Adipocyte (in vitro differentiated cells): ENCODE results near the gene OR6B2.
"Not testable (repeated sequence)": the region's sequence is repeated elsewhere in the genome, so short reads cannot be mapped to it uniquely, and the experiment has no call there.

Source experiments
- DNase-seq: peaks from one replicate; pipeline ENCODE4 v3.0.0-alpha.2; 2015; ENCODE audit warnings: low read depth
- H3K27me3 ChIP-seq: replicated peaks from 2 replicates; pipeline ENCODE4 v1.7.0; 2013; ENCODE audit warnings: mild to moderate bottlenecking, low read length, moderate library complexity; ENCODE audit not compliant: control insufficient read depth, insufficient read depth
- H3K36me3 ChIP-seq: 2 replicates; pipeline ENCODE4 v1.7.0; 2013; ENCODE audit warnings: low read length, mild to moderate bottlenecking, moderate library complexity; ENCODE audit not compliant: control insufficient read depth, insufficient read depth, severe bottlenecking
- H3K4me1 ChIP-seq: 2 replicates; pipeline ENCODE4 v1.7.0; 2013; ENCODE audit warnings: mild to moderate bottlenecking, low read length, moderate library complexity; ENCODE audit not compliant: control insufficient read depth, insufficient read depth
- H3K4me3 ChIP-seq: 2 replicates; pipeline ENCODE4 v1.7.0; 2013; ENCODE audit warnings: mild to moderate bottlenecking, low read length, moderate library complexity
- H3K9ac ChIP-seq: 2 replicates; pipeline ENCODE4 v1.7.0; 2013; ENCODE audit warnings: mild to moderate bottlenecking, low read length, moderate library complexity
- H3K9me3 ChIP-seq: 2 replicates; pipeline ENCODE4 v1.7.0; 2013; ENCODE audit warnings: mild to moderate bottlenecking, low read length, moderate library complexity; ENCODE audit not compliant: control insufficient read depth

OR6B2 gene

DNA sequence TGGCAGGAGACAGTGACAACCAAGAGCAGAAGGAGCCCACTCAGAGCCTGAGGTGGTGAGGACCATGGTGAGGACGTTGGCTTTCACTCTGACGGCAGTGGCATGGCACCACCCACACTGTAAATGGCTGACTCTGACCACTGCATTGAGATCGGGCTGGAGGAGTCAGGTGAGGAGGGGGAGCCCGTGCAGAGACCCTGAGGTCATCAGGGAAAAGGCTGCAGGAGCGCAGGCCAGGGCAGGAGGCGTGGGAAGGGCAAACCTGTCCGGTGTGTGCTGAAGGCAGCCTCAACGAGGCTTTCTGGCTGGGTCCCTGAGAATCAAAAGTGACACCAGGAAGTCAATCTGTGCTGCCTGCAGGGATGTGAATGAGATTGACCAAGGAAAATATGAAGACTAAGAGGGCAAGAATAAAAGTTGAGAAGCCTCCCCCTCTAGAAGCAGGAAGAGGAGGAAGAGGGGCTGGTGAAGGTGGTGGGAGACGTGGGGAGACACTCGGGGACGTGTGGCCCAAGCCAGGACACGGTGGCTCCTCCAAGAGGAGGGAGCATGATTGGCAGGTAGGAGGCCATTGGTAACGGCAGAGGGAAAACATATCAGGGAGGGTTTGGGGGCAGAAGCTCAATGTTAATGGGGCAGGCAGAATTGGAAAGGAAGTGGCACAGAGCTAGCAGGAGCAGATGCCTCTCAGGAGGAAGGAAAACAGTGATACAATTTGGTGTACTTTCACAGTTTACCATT is 25.1 kb upstream of the OR6B2 start:
- H3K36me3 ChIP-seq: no peaks in the 10 kb centered on the region
- no peaks in the 10 kb centered on the region for H3K4me1 ChIP-seq
- DNase-seq: no peak
- H3K9ac ChIP-seq: no peak overlapping the region
- H3K27me3 ChIP-seq: peaks cover 77% of the 10 kb centered on the region
- no peaks in the 10 kb centered on the region for H3K9me3 ChIP-seq
- no peak overlapping the region for H3K4me3 ChIP-seq

DNA sequence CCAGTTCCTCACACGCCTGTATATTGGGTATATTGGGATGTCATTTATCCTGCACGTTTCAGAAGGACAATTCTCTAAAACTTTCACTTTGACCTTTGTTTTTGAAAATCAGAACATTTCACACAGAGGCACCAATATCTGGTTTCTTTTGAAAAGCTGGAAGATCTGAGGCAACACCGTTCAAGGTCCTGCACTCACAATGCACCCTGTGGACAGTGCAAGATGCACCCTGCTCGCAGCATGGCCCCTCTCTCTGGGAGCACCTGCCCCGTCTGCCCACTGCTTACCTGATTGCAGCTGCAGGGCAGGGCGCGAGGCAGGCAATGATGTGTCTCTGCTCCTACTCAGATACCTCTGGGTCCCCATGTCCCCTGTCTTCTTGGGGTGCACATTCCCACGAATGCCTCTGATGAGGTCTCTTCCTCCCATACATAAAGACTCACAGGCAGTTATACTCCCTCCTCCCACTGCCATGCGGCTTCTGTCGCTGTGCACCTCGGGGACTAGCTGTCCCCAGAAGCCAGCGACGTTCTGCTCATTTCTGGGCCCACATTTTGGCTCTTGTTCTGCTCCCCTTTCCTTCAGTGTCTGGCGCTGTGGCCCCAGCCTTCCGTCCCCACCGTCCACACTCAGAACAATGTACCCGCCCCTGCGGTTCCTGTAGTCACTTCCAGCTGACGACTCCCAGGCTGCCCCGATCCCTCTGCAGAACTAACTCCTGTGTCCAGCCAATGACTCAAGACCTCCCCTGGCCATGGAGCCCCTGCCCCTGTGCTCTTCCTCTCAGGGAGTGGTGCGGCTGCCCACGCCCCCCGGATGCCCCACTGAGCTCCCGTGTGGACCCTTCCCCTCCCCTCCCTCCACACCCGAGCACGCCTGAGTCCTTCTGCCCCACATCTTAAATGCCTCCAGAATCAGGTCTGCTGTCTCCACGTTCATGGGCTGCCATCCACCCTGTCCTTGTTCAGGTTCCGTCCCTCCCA is 23.2 kb upstream of the OR6B2 start, which contains the start of gene OR6B3:
OR6B3 (minus strand) TSS at position 349 of the 983 bp plus-strand sequence.
- Histone ChIP-seq H3K27me3 (peaks cover 81% of the 10 kb centered on the region), H3K4me1 (no peaks in the 10 kb centered on the region), H3K9me3 (no peaks in the 10 kb centered on the region), H3K36me3 (no peaks in the 10 kb centered on the region), H3K9ac (no peak within 1 kb of the TSS), H3K4me3 (no peak within 1 kb of the TSS)
- no peak for DNase-seq

DNA sequence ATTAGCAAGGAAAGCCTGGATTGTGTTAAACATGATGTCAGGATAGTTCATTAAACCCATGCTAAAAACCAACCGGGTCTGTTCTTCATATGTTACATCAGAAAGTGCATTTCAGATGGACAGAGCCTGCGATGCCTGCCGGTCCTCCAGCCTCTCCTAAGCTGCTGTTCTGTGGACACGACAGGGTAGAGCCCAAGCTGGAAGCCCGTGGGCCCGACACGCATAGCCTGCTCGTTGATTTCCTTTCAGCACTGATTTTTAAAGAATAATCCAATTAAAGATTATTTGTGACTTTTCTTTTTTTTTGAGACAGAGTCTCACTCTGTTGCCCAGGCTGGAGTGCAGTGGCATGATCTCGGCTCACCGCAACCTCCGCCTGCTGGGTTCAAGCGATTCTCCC is 22.3 kb upstream of the OR6B2 start:
- Histone ChIP-seq H3K9ac (no peak overlapping the region), H3K4me3 (no peak overlapping the region), H3K9me3 (no peaks in the 10 kb centered on the region), H3K36me3 (no peaks in the 10 kb centered on the region), H3K4me1 (no peaks in the 10 kb centered on the region), H3K27me3 (peaks cover 85% of the 10 kb centered on the region)
- DNase-seq: no peak

DNA sequence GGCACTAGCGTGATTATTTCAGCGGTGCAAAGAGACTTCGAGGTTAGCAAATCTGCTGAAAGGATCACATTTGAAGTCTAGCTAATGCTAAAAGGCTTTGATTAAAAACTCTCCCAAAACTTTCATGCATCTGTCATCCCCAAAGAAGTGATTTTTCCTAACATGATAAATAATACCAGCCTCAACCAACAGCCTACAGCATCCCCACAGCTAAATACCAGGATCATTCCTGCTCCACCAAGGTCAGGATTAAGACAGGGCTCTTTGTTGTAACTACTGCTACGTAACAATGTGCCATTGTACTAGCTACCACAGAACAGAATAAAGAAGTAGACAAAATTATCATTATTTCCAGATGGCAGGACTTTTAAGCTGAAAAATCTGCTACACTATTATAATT is 21.5 kb upstream of the OR6B2 start:
- H3K4me1 ChIP-seq: no peaks in the 10 kb centered on the region

DNA sequence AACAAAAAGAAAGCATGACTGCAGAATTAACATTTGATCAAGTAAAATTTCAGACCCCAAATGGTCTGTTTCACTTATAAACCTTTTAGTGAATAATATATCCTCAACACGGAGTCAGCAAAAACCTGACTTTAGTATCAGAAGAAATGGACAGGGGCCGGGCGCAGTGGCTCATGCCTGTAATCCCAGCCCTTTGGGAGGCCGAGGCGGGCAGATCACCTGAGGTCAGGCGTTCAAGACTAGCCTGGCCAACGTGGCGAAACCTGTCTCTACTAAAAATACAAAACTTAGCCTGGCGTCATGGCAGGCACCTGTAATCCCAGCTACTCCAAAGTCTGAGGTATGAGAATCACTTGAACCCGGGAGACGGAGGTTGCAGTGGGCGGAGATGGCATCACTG is 20.0 kb upstream of the OR6B2 start:
- Histone ChIP-seq H3K4me3 (no peak overlapping the region), H3K27me3 (peaks cover 81% of the 10 kb centered on the region)
- DNase-seq: no peak

More for the DNA sequence above, 21.5 kb upstream of the OR6B2 start:
- Histone ChIP-seq H3K27me3 (peaks cover 87% of the 10 kb centered on the region), H3K4me3 (no peak overlapping the region), H3K36me3 (no peaks in the 10 kb centered on the region), H3K9ac (no peak overlapping the region), H3K9me3 (no peaks in the 10 kb centered on the region)
- no peak for DNase-seq

DNA sequence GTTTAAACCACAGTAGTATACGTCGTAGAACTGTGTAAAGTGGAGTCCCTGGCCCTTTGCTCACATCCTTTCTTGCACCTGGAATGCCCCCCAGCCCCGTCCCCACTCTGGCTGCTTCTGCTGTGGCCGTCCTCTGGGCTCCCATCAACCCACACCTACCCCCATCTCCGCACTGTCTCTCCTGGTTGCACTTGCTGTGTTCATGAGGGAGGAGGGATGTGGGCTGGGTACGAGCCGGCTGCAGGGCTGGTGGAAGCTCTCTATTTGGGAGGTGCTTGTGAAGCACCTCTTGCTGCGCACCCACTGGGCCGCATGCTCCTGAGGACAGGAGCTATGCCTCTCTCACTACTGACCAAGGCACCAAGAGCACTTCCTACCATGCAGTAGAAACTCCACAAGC is 18.0 kb upstream of the OR6B2 start:
- Histone ChIP-seq H3K36me3 (no peaks in the 10 kb centered on the region), H3K9ac (no peak overlapping the region), H3K4me3 (no peak overlapping the region), H3K27me3 (peaks cover 82% of the 10 kb centered on the region), H3K4me1 (no peaks in the 10 kb centered on the region), H3K9me3 (no peaks in the 10 kb centered on the region)
- DNase-seq: no peak

More for the DNA sequence above, 20.0 kb upstream of the OR6B2 start:
- H3K9ac ChIP-seq: no peak overlapping the region
- no peaks in the 10 kb centered on the region for H3K9me3 ChIP-seq
- no peaks in the 10 kb centered on the region for H3K4me1 ChIP-seq
- no peaks in the 10 kb centered on the region for H3K36me3 ChIP-seq

DNA sequence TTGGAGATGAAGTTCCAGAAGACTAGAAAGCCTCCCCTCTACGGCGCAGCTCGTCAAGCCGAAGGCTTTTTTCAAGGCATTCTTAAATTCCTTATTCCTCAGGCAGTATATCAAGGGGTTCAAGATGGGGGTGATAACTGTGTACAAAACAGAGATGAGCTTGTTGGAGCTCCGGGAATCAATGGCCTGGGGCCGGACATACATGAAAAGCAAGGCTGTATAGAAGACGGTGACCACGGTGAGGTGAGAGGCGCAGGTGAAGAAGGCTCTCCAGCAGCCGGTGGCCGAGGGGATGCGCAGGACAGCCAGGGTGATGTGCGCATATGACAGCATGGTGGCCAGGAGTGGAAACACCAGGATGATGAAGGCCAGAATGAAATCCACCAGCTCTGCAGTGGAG is 14.9 kb upstream of the OR6B2 start:
- H3K4me1 ChIP-seq: no peaks in the 10 kb centered on the region
- H3K9ac ChIP-seq: no peak overlapping the region
- no peak overlapping the region for H3K4me3 ChIP-seq
- no peaks in the 10 kb centered on the region for H3K9me3 ChIP-seq
- H3K36me3 ChIP-seq: no peaks in the 10 kb centered on the region
- peaks cover 77% of the 10 kb centered on the region for H3K27me3 ChIP-seq
- DNase-seq: no peak

DNA sequence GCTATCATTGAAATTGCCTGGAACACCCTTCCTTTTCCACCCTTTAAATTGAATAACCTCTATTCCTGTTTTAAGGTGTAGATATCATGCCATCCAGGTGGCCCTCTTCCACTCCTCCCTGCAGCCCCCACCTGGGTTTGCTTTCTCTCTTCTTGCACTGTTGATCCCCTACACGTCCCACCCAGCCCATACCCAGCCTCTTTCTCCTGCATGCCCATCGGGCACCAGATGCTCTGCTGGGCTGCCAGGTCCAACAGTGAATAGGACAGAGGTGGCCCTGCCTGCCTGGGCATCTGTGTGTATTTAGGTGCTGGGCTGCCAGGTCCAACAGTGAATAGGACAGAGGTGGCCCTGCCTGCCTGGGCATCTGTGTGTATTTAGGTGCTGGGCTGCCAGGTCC is 13.9 kb upstream of the OR6B2 start:
- H3K36me3 ChIP-seq, H3K4me1 ChIP-seq, H3K9me3 ChIP-seq, DNase-seq, H3K4me3 ChIP-seq, H3K9ac ChIP-seq: not testable (repeated sequence)
- peaks cover 77% of the 10 kb centered on the region for H3K27me3 ChIP-seq

DNA sequence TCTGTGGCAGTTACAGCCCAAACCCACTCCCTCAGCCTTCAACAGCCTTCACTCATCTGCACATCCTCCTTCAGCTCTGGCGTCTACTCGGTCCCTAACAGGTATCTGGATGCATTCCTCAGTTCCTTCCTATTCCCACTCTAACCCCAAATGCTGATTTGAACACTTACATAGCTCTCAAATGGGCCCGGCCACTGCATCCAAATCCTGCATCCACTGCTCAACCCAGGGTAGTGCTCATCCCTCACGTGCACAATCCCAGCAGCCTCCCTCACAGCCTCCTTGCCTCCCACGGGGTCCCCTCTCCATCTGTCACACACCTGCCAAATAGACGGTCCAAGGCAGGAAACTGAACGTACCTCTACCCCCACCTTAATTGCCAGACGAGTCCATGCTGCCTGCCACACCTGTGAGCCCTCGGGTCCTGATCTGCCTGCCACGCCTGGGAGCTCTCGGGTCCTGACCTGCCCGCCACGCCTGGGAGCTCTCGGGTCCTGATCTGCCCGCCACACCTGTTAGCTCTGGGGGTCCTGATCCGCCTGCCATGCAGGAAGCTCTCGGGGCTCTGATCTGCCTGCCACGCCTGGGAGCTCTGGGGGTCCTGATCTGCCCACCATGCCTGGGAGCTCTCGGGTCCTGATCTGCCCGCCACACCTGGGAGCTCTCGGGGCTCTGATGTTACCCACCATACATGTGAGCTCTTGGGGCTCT is 13.2 kb upstream of the OR6B2 start:
- Histone ChIP-seq H3K4me3 (no peak overlapping the region), H3K9ac (no peak overlapping the region), H3K36me3 (no peaks in the 10 kb centered on the region), H3K27me3 (peaks cover 71% of the 10 kb centered on the region), H3K9me3 (no peaks in the 10 kb centered on the region), H3K4me1 (no peaks in the 10 kb centered on the region)
- no peak for DNase-seq

DNA sequence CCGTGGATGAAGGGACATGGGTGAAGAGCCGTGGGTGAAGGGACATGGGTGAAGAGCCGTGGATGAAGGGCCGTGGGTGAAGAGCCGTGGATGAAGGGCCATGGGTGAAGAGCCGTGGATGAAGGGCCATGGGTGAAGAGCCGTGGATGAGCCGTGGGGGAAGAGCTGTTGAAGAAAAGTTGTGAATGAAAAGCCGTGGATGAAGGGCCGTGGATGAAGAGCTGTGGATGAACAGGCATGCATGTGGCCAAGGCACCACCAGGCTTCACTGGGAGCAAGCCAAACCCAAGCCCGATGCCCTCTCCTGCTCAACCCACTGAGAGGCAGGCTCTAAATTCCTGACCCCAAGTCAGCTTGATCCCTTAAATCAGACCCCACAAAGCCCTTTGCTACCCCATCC is 12.5 kb upstream of the OR6B2 start:
- no peaks in the 10 kb centered on the region for H3K4me1 ChIP-seq
- H3K36me3 ChIP-seq: no peaks in the 10 kb centered on the region
- H3K27me3 ChIP-seq: peaks cover 64% of the 10 kb centered on the region
- DNase-seq: no peak
- no peak overlapping the region for H3K9ac ChIP-seq
- H3K9me3 ChIP-seq: no peaks in the 10 kb centered on the region
- H3K4me3 ChIP-seq: no peak overlapping the region

DNA sequence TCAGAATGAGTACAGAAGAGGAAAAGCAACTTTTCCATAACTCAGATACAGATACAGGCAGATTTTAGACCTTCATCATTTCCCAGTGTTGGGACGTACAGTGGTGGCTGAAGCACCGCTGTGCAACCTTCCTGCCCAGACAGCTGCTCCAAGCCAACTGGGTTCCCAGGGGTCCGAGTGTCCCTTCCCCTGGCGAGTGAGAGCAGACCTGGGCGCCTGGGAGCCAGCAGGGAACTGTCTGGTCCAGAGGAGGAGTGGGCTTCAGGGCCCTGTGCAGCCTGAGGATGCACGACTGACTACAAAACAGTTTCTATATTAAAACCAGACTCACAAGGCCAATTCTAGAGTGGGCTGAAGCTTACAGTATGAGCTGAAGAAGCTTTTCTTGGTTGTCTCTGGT is 11.1 kb upstream of the OR6B2 start:
- no peaks in the 10 kb centered on the region for H3K4me1 ChIP-seq
- no peak overlapping the region for H3K4me3 ChIP-seq
- no peaks in the 10 kb centered on the region for H3K9me3 ChIP-seq
- H3K9ac ChIP-seq: no peak overlapping the region
- H3K27me3 ChIP-seq: peaks cover 56% of the 10 kb centered on the region
- no peaks in the 10 kb centered on the region for H3K36me3 ChIP-seq
- DNase-seq: no peak
